Measurements from ENCODE around the gene MSANTD2.
A peak's percentile ranks its signal among the peaks of the same experiment; 100 is the strongest.
"Not testable (repeated sequence)": the region's sequence is repeated elsewhere in the genome, so short reads cannot be mapped to it uniquely, and the experiment has no call there.

Gene MSANTD2

DNA sequence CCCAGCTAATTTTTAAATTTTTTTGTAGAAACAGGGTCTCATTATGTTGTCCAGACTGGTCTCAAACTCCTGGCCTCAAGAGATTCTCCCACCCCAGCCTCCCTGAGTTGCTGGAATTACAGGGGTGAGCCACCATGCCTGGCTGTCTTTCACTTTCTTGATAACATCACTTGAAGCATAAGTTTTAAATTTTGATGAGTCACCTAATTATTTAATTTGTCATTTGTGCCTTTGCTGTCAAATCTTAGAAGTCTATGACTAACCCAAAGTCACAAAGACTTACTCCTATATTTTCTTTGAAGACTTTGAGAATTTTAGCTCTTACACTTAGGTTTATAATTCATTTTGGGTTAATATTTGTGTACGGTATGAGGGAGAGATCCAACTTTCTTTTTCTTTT lies 14.5 kb upstream of the MSANTD2 start:
- no peak for DNase-seq

DNA sequence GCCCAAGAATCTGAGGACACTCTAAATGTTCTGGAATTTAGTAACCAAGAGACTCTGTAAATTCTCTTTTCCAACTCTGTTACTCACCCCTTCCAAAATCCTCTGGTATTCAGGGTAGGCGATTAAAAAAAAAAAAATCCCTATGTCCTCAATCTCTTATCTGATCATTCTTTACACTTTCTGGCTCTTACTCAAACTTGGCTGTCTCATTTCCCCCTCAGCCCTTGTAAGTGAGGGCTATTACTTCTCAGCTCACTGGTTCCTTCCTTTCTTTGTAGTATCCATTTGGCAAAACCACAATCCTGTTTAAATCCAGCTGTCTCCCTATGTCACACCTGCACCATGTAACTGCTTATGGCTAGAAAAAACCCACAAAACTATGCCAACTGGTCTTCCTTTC lies 12.7 kb upstream of the MSANTD2 start:
- DNase-seq: no peak

DNA sequence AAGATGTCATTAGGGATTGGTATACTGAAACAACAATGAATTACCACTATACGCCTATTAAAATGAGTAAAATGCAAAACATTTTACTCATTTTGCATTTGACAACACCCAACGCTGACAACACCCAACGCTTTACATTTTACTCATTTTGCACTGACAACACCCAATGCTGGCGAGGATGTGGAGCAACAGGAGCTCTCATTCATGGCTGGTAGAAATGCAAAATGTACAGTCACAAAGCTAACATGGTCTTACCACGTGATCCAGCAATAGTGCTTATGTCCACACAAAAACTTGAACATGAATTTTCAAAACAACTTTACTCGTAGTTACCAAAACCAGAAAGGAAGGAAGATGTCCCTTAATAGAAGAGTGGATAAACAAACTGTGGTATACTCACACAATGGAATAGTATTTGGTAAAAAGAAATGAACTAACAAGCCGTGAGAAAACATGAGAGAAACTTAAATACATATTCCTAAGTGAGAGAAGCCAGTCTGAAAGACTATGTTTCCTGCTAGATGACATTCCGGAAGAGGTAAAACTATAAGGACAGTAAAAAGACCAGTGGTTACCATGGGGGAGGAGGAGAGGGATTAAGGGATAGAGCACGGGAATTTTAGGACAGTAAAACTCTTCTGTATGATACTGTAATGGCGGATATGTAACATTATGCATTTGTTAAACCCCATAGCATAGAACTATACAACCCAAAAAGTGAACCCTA lies 11.4 kb upstream of the MSANTD2 start:
- no peak for DNase-seq

DNA sequence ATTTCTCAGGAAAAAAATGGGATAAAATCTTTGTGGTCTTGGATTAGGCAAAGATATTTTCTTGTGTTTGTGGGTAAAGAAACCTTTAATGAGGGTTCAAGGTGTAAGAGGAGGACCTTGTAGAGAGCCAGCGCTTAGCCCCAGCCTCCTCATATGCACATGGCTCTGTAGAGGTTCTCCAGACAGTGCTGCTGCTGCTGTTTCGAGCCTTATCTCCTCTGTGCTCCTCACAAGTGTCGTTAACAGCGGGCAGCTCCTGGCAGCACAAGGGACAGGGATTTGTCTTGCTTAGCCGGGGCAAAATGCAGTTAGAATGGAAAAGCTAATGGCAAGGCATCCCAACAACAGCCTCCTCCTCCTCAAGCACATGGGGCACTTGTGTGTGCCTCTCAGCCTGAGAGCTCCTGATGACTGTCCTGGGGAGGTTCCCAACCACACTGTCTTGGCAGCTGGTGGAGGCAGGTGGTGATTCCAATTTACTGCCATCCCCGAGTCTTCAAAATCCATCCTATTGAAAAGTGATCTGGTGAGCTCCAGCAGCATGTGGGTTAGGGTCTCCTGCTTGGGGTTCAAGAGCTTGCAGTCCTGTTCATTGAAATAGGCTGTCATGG lies 7.6 kb upstream of the MSANTD2 start:
- no peak for DNase-seq

DNA sequence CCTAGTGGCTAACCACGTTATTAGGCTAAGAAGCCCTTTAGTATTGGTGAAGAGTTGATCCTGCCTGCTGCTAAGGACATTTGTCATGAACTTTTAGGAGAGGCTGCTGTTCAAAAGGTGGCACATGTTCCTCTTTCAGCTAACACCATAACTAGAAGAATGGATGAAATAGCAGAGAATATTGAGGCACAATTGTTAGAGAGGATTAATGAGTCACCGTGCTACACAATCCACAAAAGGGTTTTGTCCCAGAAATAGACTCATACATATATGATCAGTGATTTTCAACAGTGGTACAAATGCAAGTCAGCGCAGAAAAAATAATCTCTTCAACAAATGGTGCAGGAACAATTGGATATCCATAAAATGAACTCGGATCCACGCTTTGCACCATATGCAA lies 7.0 kb upstream of the MSANTD2 start:
- DNase-seq: no peak

DNA sequence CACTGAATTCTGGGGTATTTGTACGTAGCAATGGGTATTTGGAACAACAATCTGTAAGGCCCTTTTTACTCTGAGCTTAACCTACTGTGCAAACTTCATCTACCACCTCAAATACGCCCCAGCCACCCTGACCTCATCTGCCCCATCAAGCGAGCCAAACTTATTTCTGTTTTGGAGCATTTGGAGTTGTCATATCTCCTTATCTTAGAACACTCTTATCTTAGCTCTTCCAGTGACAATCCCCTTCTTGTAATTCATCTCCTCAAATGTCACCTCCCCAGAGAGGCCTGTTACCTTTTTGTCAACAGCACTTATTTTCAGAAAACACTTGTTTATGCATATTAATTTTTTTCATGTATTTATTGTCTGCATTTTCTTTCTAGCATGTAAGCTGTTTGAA lies 4.7 kb upstream of the MSANTD2 start:
- DNase-seq: no peak

DNA sequence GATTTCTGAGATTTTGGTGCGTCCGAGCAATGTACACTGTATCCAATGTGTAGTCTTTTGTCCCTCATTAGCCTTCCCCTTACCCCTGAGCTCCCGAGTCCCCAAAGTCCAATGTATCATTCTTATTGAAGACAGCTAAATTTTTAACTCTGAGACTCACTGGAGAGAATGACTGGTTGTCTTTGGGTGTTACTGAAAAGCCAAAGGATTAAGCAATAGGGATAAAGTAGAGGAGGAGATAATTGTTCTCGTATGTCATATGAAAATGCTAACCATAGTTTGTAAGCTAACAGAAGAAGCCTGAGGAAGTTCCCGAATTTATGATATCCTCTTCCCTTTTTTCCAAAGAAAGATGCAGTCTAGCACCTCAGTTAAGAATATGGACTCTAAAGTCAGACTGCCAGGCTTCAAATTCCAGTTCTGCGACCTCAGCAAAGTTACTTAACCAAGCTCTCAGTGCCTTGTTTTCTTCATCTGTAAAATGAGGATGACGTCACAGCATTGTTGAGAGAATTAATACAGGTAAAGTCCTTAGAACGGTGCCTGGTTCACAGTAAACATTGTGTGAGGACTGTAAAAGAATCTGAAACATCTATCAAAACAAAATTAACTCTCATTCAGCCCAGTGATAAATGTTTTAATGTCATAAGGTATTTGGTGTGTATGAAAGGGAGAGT lies 1.6 kb upstream of the MSANTD2 start:
- DNase-seq: no peak

DNA sequence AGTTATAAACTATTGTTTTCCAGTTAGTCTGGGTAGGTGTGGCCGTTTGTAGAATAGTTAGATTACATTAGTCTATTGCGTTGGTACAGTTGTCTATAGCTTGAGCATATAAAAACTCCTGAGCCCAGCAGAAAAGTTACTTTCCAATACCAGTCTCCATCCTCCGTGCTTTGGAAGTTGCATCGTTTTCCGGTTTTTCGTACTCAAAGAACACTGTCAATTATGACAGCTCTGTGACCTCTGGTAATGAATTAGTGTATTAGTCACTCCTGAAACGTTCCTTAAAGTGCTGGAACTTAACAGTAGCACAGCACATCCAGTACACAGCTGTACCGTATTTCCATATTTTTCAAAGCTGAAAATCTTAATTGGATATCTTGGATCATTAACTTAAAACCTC lies 808 bp upstream of the MSANTD2 start:
- DNase-seq: no peak

DNA sequence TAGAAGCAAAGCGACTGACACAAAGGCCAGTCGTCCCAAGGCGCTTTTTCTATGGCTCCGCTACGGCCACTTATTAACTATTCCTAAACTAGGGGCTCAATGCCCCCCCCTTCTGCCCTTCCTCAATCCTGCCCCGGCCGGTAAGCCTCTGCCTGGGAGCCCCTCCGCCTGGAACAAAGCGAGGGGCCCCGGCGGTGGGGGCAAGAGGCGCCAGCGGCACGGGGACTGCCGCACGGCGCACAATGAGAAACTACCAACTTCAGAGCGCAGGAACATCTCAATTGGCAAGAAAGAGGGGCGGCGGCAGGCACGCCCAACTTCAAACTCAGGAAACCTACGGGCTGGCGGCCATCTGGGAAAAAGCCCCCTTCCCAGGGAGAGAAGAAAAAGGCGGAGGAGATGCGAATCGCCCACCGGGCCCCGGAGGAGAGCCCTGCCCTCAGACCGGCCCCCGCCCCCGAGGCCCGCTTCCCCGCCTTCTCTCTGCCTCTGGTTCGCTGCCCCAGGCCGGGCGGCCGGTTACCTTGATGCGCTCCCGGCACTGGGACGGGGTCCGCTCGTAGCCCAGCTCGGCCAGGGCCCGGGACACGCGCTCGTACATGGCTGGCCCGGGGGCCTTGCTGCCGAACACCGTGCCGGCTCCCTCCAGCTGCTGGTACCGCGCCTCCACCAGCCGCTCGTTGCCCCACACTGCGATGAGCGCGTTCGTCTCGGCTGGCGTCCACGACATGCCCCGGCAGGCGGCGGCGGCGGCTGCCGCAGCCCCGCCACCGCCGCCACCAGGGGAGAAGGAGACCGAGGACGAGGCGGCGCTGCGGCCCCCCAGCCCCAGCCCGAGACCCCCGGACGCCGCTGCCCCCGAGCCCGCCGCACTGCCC lies 619 bp downstream of the MSANTD2 start:
- peak; percentile 31 for DNase-seq

DNA sequence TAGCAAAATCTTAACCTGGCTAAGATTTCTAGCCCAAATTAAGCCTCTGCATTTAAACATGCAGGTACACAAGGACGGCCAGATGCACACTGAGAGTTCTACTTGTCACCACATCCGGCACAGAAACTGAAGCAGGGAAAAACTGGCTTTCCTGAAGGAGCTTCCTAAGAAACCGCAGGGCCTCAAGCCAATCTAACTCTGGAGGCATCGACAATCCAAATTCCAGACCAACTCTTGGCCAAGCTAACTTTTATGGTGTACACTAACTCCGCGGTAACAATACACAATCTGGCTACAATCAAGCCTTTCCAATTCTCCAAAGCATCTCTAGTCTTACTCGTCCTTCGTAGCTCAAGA lies 1.2 kb downstream of the MSANTD2 start:
- DNase-seq: no peak

DNA sequence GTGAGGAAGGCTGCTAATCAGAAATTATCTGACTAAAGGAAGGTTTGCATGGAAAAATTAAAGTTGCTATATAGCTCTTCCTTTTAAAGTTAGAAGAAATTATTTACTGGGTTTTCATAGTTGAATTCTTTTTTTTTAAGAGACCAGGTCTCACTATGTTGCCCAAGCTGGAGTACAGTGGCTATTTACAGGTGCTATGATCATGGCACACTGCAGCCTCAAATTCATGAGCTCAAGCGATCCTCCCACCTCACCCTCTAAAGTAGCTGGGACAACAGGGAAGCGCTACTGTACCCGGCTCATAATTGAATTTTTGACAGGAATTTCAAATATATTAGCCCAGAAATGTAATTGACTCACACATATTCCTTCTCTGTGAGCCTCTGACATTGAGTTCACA lies 3.9 kb downstream of the MSANTD2 start:
- no peak for DNase-seq

DNA sequence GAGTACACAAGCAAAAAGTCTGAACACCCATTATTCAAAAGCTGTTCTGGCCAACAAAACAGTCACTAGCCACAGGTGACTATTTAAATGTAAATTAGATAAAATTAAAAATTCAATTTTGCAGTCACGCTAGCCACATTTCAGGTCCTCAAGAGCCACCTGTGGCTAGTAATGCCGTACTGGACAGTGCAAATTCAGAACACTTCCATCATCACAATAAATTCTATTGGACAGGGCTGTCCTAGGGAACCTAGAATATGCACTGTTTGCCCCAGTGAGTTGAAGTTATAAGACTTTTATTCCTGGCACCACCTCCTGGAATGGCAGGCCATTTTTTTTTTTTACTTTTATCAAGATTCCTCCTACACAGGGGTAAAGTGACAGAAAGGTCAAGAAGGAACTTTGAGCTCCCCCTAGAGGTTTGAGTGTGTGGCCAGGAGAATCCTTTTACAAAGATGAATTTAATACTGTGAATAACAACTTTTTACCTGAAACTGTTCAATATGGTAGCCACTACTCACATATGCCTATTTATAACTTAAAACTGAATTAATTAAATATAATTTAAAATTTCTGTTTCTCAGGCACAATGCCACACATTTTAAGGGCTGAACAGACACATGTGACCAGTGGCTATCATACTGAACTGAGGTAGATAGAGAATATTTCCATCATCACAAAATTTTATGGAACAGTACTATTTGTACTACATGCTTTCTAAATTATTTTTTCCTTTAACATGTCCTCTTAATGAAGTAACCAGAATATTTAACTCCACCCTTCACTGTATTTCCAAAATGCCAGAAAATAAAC lies 6.5 kb downstream of the MSANTD2 start:
- DNase-seq: peak; percentile 15

DNA sequence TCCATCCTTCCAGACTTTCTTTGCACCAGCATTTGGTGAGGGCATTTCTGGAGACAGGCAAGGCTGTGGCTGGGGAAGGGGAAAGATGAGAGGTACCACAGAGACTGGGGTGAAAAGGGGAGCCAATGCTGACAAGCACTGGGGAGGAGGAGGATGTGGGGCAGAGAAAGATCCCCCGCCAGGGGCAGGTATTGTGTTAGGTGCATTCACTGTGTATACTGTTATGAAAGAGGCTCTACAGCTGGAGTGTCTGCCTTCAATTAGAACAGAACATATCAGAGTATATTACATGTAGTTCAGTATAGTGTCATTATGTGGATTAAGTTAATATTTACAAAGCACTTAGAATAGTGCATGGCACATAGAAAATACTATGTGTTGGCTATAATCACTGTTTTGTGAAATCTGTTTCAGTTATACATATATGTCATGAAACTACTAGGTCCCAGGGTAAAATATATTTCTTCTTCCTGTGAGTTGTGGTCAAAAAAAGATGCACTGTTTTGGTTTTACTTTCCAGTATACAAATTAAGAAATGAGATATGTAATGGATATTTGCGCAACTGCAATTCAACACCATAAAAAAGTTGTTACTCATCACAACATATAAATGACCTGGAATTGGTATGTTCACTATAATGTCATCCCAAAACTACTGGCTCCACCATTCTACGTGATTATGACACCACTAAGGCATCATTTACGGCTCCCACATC lies 8.4 kb downstream of the MSANTD2 start:
- no peak for DNase-seq

DNA sequence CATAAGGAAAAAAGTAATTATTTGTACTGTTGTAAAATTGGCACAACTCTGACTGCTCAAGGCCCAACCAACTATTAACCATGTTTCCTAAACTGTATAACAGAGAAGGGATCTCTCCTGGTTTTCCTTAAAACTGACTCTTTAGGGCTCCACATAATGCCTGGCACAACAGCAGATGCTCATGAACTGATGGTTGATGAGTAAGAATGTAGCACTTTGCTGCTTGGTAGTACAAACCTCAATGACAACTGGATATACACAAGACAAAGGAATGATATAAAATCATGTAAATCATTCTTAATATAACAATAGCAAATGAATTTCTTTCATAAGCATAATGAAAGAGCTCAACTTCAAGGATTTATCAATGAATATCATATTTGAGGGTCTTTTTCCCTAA lies 11.7 kb downstream of the MSANTD2 start:
- DNase-seq: no peak

DNA sequence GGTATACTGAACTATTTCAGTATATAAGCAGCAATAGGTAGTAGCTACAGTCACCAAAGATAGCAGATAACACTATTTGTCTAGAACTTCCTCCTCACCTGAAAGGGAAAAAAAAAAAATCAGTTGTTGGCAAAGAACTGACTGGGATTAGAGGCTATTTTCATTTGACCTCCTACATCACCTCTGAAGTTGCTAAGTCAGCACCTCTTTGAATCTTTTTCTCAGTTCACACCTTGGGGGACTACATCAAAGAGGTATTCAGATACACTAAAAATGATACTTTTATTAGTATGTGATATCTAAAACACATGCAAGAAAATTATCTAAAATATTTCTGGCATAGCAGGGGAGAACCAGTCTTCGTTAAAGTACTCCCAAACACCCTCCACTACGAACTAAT lies 16.2 kb downstream of the MSANTD2 start:
- no peak for DNase-seq

DNA sequence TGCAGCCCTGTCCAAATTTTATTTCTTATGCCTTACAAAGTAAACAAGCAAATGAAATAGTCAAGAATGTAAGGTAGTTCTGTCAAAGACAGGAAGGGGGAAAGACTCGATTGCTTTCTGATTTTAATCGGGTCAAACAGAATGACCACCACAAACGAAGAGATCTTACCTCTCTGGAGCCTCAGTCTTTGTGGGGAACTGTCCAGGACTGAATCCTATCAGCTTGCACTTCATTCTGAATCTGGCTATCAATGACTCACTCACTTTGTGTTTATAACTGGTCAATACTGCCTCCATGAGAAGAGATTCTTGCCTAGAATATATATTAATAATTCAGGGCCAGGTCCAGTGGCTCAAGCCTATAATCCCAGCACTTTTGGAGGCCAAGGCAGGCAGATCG lies 17.2 kb downstream of the MSANTD2 start:
- no peak for DNase-seq

DNA sequence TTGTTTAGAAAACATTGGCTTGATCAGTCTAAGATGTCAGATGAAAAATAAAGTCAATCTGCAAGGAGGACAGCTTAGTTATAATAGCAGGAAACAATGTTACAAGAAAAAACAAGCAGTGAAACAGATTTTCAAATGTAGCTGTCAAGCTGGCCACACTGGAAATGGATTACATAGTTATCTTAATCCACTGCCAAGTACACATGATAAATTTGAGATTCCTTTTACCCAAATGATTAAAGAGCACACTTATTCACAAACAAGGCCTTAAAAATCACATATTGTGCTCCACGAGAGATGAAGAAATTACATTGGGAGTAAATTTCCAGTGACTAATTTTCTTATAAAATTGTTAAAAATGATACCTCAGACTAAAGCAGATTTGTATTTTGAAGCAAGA lies 20.6 kb downstream of the MSANTD2 start:
- no peak for DNase-seq

DNA sequence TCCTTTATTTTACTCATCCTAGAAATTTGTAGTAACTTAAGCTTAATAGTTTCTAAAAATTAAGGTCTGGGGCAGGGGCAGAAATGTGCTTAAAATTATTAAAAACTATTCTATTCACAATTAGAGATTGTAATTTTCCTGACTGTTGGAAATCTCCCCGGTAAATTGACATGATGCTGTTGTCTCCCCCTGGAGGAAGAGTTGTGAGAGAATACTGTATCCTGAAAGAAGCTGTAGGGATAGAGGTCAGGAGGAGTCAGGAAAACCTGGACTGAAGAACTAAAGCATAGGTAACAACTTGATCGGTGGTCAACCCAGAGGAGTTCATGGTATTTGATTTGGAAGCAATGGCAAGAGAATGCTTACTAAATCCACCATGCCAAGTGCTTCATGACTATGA lies 21.9 kb downstream of the MSANTD2 start:
- DNase-seq: no peak

DNA sequence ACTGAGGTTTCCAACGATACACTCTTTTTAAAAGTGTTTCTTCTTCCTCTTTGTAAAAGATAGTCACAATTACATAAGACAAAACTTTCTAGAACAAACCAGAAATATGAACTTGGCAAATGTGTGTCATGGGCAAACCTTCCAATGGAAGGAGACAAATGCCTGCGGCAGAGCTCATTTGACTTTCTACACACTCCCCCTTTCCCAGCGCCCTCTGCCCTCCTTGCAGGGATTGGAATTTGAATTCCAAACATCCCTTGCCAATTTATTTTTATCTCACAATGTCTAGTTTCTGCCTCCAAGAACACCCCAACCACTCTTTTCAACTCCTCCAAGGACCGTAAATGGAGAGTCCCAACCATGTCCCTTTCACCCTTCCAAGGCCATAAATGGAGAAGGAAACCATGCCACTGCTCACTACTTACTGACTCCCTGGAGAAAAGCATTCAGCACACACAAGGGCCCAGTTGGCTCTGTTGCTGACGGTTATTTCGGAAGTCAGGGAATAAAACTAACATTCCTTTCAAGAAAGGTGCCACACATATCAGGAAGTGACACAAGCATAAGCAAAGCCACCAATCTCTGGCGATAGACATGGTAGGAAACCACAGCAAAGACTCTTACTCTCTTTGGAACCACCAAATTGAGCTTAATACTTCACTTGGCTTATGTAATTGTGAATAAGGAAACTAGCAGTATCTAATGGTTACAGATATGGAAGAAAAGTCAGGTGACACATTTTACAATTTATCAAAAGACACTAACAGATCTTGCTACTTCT lies 23.2 kb downstream of the MSANTD2 start:
- DNase-seq: no peak

DNA sequence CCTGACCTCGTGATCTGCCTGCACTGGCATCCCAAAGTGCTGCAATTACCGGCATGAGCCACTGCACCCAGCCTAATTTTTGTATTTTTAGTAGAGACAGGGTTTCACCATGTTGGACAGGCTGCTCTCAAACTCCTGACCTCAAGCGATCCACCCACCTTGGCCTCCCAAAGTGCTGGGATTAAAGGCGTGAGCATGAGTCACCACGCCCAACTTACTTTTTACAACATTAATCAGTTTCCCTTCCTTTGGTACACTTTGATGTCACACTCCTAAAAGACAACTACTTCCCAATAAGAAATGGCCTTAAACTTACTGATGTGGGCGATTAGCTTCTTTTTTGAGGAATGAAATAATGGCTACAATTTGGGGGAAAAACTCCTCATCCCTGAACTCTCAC lies 29.2 kb downstream of the MSANTD2 start:
- not testable (repeated sequence) for DNase-seq

Data from NCI-H1092 treated with DMSO at 0.1 percent for 48 hours (cell line).